Tibial nerve (tissue), 3 donors: ENCODE results near the gene DCLRE1C.
"Not testable (repeated sequence)": the region's sequence is repeated elsewhere in the genome, so short reads cannot be mapped to it uniquely, and the experiment has no call there.

Experiments
- POLR2A ChIP-seq, 2 donors: fragments of 450-650 bp; IDR thresholded peaks; one replicate each; pipeline ENCODE4 v1.6.1; 2017; ENCODE audit warnings: antibody characterized with exemption in 2 of 2, mild to moderate bottlenecking in 2 of 2, moderate library complexity in 2 of 2
- TF ChIP-seq, protein P1 (sequence below), 5 experiments: fragments of 200-600 bp in 3 of 5; fragments of 450-650 bp in 2 of 5; sonication (generic) in 3 of 5; IDR thresholded peaks; one replicate each; pipeline ENCODE4 v1.5.1; 2016 to 2019; ENCODE audit warnings: antibody characterized with exemption in 5 of 5, mild to moderate bottlenecking in 3 of 5, moderate library complexity in 2 of 5

DNA sequence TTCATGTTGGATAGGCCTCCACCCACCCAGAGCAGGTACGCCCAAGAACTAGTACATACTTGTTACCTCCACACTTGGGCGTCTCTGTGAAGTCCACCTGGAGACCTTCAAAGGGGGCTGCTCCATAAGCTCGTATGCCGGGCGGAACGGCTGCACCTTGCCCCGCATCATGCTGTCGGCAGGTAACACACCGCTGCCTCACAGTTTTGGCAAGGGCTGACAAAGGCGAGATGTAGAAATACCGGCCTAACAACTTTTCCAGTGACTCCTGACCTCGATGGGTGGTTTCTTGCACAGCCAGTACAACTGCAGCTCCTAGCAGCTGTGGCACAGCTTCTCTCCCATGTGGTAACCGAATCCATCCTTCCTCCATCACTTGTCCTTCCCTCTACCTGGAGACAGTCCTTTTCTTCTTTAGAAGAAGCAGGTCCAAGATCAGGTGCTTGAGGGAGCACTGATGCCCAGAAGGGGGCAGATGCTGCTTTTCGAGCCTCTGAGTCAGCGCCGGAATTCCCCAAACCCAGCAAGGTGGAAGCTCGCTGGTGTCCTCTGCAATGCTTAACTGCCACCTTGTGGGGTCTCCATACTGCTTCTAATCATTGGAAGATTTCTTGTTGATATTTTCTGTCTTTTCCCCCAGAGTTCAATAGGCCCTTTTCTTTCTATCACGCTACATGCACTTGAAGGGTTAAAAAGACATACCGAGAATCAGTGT is 37.3 kb upstream of the DCLRE1C start:
- TF ChIP-seq, protein P1, sequence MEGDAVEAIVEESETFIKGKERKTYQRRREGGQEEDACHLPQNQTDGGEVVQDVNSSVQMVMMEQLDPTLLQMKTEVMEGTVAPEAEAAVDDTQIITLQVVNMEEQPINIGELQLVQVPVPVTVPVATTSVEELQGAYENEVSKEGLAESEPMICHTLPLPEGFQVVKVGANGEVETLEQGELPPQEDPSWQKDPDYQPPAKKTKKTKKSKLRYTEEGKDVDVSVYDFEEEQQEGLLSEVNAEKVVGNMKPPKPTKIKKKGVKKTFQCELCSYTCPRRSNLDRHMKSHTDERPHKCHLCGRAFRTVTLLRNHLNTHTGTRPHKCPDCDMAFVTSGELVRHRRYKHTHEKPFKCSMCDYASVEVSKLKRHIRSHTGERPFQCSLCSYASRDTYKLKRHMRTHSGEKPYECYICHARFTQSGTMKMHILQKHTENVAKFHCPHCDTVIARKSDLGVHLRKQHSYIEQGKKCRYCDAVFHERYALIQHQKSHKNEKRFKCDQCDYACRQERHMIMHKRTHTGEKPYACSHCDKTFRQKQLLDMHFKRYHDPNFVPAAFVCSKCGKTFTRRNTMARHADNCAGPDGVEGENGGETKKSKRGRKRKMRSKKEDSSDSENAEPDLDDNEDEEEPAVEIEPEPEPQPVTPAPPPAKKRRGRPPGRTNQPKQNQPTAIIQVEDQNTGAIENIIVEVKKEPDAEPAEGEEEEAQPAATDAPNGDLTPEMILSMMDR (IDR thresholded peaks at IDR 0.05): not testable (repeated sequence)
- not testable (repeated sequence) for TF ChIP-seq POLR2A (IDR thresholded peaks at IDR 0.05)
